HG02938 (cell line): ENCODE data around the gene ZFYVE28.
"Not testable (repeated sequence)": the region's sequence is repeated elsewhere in the genome, so short reads cannot be mapped to it uniquely, and the experiment has no call there.

Experiments used
- ATAC-seq: cut with Tn5 transposase; IDR thresholded peaks from one replicate; pipeline ENCODE4 v1.9.1; 2021; ENCODE audit warnings: mild to moderate bottlenecking, moderate library complexity; ENCODE audit not compliant: unreplicated experiment

The ZFYVE28 gene

DNA sequence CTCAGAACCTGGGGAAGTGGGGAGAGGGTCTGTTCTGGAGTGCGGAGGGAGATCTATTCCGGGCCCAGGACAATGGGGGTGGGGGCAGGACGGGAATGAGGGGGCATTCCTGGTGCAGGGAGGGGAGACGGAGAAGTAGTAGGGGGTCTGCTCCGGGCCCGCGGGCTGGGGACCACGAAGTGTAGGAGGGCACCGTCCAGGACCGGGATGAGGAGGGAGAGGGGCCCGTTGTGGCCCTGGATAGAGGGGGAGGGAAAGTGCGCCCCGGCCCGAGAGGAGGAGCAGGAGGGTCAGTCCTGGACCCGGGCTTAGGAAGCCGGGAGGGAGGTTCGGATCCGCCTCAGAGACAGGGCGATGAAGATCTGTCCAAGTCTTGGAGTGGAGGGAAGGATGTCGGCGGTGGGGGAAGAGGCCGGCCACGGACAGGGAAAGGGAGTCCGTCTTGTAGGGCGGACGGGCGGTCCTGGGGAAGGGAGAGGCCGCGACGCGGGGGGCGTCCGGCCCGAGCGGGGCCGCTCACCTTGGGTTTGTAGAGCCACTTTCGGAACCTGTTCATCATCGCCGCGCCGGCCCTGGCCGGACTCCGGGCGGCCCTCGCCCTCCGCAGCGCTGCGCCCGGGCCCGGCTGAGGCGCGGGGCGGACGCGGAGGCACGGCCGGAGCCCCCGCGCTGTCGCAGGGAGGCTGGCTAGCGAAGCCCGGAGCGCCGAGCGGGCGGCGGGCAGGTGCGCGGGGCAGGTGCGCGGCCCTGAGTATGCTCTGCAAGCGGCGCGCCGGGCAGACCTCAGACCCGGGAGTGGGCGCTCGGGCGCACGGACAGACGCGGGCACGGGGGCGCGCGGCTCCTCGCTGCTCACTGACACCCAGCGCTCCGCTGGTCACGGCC lies at the start of gene ZFYVE28:
Gene ZFYVE28, minus strand, starts transcription at position 881 of the 885 bp plus-strand sequence. Its CDS starts 322 bp downstream, at position 559.
- ATAC-seq, result peak; percentile 28

DNA sequence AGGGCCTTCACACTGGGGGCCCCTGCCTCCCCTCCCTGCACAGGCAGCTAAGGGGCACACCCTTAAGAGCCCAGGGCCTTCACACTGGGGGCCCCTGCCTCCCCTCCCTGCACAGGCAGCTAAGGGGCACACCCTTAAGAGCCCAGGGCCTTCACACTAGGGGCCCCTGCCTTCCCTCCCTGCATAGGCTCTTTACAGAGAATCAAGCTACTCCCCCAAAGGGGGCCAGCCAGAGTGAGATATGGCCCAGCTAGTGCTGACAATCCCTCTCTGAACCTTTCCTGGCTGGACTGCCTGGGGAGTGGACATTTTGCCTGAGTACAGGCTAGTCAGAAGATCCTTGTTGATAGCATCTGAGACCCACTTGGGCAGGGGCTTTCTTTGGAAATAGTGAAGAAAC lies 47.1 kb upstream of the ZFYVE28 start:
- not testable (repeated sequence) for ATAC-seq

DNA sequence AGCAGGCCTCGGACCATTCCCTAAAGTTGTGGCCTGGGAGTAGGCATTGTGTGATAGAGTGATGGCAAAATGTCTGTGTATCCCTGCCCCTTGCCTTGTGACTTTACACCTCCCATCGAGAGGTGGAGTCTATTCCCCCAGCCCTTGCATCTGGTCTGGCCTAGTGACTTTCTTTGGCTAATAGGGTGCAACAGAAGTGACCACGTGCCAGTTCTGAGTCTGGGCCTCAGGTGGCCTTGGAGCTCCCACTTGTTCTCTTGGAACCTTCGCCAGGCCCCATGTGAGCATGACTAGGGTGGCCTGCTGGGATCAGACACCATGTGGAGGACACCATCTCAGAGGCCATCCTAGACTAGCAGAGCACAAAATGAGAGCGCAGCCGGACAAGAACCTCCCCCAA lies 46.6 kb upstream of the ZFYVE28 start:
- ATAC-seq, result no peak

DNA sequence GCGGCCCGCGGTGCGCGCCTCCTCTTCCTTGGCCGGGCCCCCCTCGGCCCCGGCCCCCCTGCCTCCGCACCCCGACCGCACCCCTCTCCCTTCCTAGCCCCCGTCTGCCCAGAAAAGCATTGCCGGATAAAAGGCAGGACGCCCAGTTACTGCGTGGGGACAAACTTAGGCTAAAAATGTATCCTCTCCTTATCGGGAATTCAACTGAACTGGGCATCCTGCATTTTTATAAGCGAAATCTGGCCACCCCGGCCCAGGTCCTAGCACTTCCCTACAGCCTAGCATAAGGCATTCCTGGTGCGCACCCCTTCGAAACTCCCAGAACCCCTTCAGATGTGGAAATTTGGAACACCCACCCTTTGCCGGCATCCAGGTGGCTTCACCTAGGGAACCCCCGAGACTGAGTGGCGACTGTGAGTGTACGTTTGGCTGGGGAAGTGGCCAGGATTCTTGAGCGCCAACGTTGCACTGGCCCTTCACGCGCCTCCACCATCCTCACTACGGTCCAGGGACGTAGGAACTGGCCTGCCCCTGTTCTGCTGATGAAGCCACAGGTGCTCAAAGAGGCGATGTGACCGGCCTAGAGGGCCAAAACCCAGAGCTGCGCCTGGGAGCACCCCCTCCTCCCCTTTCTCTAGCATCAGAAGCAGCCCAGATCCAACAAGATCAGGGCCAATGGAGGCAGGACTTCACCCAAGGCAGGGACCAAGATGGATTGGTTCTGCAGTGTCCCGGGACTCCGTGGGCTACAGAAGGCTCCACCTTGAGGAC lies 44.7 kb upstream of the ZFYVE28 start:
- no peak for ATAC-seq

DNA sequence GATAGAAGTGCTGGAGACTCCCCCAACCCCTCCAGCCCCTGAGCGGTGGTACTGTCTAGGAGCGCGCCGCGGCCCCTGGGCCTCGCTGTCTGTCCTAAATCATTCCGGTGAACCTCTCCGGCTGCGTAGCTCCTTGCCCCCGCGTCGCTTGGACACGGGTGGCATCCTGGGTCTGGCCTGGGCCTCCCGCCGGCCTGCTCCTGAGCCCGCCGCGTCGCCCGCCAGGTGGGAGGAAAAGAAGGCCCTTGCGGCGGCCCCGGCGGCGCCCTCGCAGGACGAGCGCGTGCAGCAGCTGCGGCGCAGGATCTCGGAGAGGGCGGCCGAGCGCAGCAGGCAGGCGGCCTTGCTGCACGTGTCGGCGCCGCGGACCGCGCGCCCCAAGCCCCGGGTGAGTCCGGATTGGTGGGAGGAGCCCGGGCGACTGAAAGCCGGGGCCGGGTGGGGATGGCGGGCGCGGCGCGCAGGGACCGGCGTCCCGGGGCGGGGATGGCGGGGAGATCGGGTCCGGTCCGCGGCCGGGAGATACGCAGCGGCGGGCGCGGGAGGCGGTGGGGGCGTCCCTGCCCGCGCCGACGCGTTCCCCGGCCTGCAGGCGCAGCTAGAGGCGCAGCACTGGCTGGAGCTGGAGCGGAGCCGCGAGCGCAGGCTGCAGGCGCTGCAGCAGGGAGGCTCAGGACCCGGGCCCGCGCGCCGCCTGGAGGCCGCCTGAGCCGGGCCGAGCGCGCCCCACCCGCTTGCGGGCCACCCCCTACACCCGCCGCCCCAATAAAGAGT lies 44.0 kb upstream of the ZFYVE28 start:
- ATAC-seq, result peak; percentile 65

DNA sequence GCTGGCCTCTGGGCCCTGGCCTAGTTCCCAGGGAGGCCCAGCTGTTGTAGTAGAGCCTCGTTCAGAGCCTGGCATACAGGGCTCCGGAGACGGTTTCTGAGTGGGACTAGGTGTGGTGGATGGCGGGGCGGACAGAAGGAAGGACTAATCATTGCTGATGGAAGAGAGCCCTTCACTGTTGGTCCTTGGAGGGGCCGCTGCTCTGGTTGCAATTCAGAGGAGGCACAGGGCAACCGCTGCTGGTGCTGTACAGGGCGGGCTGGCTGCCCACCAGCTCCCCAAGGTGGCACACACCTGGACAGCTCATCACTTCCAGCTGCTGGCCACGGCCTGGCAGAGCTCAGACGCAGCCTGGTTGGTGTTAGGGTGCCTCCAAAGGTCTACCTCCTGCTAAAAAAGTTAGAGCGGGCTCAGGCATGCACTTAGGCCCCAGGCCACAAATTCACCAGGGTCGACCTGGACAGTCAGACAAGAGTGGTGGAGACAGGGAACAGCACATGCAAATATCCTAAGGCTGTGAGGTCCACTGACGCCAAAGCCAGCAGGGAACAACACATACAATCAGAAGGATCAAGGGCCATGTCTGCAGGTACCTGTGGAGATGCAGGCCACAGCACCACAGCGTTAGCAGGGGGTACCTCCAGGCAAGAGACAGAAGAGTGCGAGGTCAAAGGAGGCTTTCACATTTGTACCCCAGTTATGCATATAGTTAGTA lies 43.0 kb upstream of the ZFYVE28 start:
- ATAC-seq, result no peak

DNA sequence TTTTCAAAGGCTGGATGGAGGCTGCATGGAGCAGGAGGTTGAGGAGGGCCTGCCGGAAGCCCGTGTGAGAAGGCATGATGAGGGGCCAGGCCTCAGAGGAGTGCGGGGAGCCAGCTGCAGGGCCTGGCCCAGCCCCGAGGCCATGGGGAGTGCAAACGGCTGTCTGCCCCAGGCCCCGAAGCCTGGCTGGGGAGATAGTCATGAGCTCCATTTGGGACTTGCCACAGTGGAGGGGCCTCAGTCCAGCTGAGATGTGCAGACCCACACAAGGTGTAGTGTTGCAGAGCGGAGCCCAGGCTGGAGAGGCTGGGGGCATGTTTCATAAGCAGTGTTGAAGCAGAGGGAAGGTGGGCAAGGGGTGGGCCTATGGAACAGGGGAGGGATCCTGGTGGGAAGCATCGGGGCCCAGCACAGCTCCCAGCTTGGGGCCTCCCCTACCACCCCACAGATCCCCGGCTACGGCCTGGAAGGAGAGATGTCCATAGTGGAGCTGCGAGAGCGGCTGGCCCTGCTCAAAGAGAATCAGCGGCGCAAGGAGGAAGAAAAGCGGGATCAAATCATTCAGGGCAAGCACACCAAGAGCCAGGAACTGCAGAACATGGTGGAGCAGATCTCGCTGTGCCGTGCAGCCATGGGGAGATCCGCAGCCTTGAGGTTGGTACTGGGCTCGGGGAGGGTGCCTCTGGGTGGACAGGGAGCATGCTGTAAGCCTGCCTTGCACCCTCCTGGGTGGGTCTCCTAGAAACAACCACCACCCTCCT lies 41.3 kb upstream of the ZFYVE28 start:
- ATAC-seq, result no peak

DNA sequence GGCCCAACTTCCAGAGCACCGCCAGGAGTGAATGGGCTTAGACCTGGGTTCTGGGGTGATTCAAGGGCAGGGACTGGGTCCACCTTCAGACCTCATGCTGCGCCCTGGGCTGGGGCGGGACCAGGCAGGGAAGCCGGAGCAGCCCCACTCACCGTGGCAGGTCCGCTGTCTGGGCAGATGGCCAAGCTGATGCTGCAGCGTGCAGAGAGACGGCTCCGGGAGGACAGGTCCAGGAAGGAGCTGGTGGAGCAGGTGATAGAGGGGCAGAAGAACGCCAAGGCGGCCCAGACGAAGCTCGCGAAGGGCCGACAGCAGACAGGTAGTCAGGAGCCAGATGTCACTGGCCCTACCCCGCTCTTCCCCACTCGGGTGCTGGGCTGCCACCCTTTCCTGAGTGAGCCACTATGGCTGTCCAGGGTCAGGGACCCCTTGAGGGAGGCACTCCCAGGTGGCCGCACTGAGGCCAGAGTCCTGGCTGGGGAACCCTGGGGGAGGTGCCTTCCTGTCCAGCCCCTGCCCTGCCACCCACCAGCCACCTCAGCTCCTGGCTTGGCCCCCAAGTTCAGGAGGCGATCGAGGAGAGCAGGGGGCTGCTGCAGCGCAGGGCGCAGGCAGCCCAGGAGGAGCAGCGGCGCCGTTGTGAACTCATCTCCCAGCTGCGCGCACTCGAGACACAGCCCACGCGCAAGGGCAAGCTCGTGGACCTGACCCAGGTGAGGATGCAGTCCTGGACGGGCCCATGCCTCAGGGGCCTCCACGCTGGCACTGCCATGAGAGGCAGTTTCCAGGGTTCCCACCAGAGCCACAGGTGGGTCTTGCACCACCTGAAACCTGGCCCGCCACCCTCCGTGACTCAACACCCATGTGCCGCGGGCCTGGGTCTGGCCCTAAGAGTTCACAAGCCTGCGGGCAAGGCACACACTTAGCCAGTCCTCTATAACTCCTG lies 40.4 kb upstream of the ZFYVE28 start:
- no peak for ATAC-seq

DNA sequence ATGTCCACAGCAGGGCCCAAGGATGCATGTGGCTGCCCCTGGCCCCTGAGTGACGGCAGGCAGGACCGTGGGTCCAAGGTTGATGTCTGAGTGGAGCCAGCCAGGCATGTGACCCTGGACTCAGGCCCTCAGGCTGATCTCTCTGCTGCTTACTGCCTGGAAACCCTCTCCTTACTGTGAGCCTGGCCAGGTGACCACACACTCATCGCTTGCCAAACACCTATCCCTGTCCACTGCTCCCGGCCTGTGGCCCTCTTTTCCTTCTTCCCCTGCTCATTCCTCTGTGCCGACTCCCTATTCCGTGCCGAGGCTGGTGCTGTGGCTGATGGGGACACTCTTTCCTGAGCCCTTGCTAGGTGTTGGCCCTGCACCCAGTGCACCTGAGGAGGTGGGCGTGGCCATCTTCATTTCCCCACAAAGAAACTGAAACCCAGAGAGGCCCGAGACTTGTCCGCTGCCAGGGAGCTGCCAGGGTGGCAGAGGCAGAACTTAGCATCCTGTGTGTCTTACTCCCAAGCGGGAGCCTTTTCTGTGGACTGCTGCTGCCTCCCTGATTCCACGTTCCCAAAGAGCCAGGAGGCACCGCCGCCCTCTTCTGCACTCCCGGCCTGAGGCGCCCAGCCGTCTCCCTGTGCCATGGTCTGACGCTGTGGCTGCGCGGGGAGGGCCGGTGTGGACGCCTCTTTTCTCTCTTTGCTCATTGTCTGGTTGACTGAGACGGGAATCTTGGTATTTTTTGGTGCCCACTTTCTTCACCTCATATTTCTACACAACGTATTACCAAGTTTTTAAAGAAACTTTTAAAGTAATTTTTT lies 39.2 kb upstream of the ZFYVE28 start:
- no peak for ATAC-seq

DNA sequence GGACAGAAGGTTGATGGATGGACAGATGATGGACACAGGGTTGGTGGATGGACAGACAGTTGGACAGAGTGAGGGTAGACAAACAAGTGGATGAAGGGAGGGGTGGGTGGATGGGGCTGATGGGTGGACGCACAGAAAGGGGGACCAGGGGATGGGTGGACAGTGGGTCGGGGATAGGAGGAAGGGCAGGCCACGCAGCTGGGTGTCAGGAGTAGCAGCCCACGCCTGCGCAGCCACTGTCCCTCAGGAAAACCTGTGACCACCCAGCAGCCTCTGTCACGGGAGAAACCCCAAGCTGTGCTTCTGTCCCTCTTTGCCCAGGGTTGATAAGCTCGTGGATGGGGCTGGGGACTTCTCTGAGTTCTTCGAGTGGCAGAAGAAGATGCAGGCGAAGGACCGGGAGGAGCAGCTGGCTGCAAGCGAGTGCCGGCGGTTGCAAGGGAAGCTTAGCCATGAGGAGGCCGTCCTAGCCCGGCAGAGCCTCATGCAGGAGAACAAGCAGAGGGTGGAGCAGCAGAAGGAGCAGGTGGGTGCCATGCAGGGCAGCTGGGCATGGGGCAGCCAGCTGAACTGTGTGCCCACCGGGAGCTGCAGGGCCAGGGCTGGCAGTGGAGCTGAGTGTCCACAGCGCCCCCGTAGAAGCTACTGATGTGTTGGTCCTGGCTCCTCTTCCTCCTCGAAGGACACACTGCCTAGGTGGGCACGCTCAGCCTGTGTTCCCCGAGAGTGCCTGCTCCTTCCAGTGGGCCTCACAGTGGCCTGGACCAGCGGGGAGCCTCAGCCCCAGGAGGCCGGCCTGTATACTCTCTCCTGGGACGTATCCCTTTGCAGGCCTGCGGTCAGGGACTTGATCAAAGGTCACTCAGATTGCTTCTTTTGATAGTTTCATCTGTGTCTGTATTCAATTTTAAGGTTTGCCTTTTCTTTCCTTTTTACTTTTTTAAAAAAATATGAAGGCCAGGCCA lies 33.7 kb upstream of the ZFYVE28 start:
- no peak for ATAC-seq

DNA sequence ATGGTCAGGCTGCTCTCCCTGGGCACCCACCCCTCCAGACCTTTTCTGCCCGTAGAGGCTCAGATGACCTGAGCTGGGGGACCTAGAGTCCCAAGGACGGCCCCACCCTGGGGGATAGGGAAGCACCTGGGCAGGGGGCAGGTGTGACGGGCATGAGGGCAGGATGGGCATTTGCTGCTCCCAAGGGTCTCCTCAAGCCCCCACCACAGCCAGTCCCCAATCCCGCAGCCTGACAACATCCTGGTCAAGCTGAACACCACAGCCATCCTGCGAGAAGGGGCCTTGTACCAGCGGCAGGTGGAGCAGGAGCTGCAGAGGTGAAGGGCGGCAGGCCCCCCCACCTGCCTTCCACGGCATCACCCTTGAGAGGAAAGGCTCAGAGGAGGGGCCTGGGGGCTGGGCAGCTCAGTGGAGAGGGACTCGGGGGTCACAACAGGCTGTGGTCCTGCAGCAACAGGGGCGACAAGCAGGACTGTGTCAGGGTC lies 32.6 kb upstream of the ZFYVE28 start:
- ATAC-seq, result no peak

DNA sequence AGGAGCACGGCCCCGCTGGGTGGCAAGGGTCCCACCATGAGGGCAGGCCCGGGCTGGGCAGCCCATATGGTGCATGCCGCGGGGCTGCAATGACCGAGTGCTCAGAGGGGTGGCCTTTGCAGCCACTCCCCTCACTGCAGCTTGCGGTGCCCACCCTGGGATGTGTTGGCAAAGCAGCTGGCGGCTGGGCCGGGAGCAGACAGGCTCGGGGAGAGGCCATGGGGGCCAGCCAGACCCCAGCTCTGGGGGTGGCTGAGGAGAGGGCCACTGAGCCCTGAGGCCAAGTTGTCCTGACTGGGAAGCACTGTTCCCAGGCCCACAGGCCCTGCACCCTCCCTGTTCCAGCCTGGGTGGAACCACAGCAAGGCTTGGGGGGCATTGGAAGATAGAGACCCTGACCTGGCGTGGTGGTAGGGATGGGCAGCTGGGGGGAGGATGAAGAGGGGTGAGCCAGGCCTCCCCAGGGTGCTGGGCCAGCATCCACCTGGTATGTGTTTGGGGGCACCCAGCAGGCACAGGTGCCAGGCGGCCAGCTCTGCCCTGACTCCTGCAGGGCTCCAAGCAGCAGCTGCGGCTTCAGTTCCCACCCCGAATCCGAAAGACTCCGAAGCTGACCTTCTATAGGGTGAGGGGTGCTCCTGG lies 32.1 kb upstream of the ZFYVE28 start:
- ATAC-seq, result no peak

DNA sequence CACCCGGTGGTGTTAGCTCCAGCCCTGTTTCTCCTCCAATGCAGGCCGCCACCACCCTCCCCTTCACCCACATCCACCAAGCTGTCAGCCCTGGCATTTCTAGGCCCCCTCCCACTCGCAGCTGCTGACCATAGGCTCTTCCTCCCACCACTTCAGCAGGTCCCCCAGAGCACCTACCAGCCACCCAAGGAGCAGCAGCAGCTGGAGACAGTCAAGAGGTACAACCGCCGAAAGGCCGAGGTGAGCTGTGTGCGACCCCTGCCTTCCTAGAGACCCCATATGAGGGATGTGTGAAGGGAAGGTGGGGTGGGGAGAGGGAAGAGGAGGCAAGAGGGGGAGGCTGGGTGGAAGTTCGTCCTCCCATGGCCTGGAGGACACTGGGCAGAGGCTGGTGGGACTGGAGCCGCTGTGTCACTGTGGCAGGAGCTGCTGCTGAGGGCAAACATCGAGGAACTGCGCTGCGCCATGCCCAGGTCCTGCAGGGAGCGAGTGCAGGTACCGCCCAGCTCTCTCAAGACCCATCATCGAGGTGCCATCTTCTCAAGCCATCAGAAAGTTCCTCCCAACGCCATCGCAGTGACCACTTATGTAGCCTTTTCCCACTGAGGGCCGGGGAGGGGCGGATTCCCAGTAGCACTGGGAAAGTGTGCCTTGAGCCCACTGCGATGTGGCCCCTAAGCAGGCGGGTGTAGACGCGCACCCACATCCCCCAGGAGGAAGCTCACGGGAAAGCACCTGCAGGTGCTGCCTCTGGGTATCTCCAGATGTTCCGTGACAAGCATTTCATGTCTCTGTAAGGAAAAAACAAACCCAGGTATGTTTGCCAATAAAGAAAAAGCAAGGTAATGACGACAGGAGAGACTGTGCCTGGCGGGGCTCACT lies 31.3 kb upstream of the ZFYVE28 start:
- no peak for ATAC-seq

DNA sequence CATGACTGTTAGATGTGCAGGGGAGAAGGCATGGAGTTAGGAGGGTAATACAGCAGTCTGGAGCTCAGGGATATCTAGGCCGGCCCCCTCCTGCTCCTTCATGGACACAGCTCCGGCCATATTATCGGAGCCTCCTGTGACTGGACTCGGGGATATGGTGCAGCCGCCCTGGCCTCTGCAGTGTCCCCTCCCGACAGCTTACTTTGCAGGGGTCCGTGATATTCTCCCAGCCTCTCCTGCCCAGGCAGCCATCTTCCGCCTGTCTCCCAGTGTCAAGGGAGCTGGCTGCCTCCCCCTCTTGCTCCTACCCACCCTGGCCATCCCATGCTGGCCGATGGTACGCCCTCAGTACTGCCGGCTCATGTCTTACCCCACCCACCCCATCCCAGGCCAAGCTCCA lies 30.6 kb upstream of the ZFYVE28 start:
- ATAC-seq, result no peak

DNA sequence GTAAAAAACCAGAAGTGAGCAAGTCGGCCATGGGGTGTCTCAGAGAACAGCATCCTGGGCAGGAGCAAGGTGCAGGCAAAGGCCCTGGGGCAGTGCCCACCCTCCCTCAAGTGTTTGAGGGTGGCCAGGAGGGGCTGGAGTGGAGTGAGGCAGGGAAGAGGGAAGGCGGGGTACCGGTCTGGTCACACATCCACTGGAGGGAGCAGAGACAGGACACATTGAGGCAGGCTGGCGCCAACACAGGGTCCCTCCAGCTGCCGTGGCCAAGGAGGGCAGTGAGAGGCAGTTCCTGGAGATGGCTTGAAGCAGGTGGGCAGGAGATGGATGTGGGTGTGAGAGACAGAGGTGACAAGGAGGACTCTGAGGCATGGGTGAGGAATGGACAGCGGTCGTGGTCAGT lies 30.1 kb upstream of the ZFYVE28 start:
- no peak for ATAC-seq
